ENCODE data around the gene ADAMTSL4.
A peak's percentile ranks its signal among the peaks of the same experiment; 100 is the strongest.
"Not testable (repeated sequence)": the region's sequence is repeated elsewhere in the genome, so short reads cannot be mapped to it uniquely, and the experiment has no call there.

The ADAMTSL4 gene

GRCh38 chr1:150555971-150556865, 7.0 kb downstream of the ADAMTSL4 start:
- no peak for DNase-seq

GRCh38 chr1:150557065-150557600, 7.9 kb downstream of the ADAMTSL4 start:
- DNase-seq: no peak

GRCh38 chr1:150557813-150558212, 8.6 kb downstream of the ADAMTSL4 start:
- no peak for DNase-seq

GRCh38 chr1:150558303-150558704, 9.1 kb downstream of the ADAMTSL4 start:
- no peak for DNase-seq

- DNase-seq: no peak
Observed at GRCh38 chr1:150558761-150559655, 9.8 kb downstream of the ADAMTSL4 start.

- no peak for DNase-seq
Observed at GRCh38 chr1:150559656-150560010, 10.4 kb downstream of the ADAMTSL4 start.

GRCh38 chr1:150560011-150560438, 10.8 kb downstream of the ADAMTSL4 start:
- DNase-seq: peak; percentile 61

GRCh38 chr1:150560576-150561253, 11.5 kb downstream of the ADAMTSL4 start:
- DNase-seq: no peak

- peak; percentile 99 for DNase-seq
Observed at GRCh38 chr1:150561254-150561973, 12.2 kb downstream of the ADAMTSL4 start.

- DNase-seq: peak; percentile 94
Observed at GRCh38 chr1:150561974-150562445, 12.8 kb downstream of the ADAMTSL4 start.

GRCh38 chr1:150562446-150563339, 13.5 kb downstream of the ADAMTSL4 start:
- no peak for DNase-seq

- DNase-seq: no peak
Observed at GRCh38 chr1:150563340-150564038, 14.3 kb downstream of the ADAMTSL4 start.

GRCh38 chr1:150564051-150564991, 15.1 kb downstream of the ADAMTSL4 start:
- DNase-seq: peak; percentile 64

- not testable (repeated sequence) for DNase-seq
Observed at GRCh38 chr1:150565240-150565991, 16.2 kb downstream of the ADAMTSL4 start.

GRCh38 chr1:150566589-150567340, 17.6 kb downstream of the ADAMTSL4 start:
- DNase-seq: no peak

GRCh38 chr1:150567341-150567716, 18.1 kb downstream of the ADAMTSL4 start:
- DNase-seq: no peak

Measured in fibroblast of skin of scalp (primary cell).